ENCODE results near the gene PLAGL2. TPM values are rescaled to one million over a fixed set of nuclear protein-coding genes. Genes with fewer than 3 reads are reported as not detected.

PLAGL2 gene
- total and polyA plus RNA-seq, 2 donors (not counting 1 experiment from before 2014, with no cell fraction given), result 1.6 to 2.3 TPM

DNA sequence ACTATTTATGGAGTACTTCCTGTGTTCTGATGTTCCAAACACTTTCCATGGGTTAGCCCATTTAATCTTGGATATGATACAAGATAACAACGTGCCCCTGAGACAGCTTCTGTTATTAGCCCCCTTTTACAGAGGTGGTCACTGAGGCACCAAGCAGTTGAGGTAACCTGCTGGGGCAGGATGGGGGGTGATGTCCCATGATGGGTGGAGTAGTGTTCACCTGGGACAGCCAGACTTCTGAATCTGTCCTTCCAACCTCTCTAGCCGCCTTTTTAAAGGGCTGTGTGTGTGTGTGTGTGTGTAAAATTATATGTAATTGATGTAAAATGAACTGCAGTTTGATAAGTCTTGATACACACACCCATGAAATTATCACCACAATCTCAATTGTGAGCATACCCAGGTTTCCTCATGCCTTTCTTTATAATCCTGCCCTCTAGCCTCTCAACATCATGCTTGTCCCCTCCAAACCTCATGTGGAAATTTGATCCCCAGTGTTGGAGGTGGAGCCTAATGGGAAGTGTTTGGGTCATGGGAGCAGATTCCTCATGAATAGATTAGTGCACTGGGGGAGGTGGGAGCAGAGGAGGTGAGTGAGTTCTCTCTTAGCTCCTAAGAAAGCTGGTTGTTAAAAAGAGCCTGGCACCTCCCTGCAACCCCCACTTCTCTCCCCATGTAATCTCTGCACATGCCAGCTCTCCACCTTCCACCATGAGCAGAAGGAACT is 39.2 kb downstream of the PLAGL2 start:
- Histone ChIP-seq H3K27ac (ENCODE audit: insufficient read depth, low read length) (no peak overlapping the region), H3K4me1 (ENCODE audit: control insufficient read depth, extremely low read depth, insufficient read depth, low read length) (no peaks in the 10 kb centered on the region), H2AFZ (ENCODE audit: low read length) (no peak overlapping the region), H4K20me1 (ENCODE audit: control insufficient read depth, extremely low read depth, insufficient read depth, low read length) (no peaks in the 10 kb centered on the region), H3K4me2 (ENCODE audit: extremely low read depth, insufficient read depth, low read length) (no peak overlapping the region), H3K79me2 (ENCODE audit: control insufficient read depth, insufficient read depth, low read length) (no peaks in the 10 kb centered on the region), H3K9ac (ENCODE audit: insufficient read depth, low read length) (no peak overlapping the region), H3K36me3 (ENCODE audit: control insufficient read depth, insufficient read depth, low read length) (peaks cover 11% of the 10 kb centered on the region), H3K4me3 (replicated peaks in 1 of 4; ENCODE audit: control extremely low read depth in 1 of 4, insufficient read depth in 1 of 4, low read depth in 3 of 4, low read length in 4 of 4) (no peak overlapping the region), H3K27me3 (ENCODE audit: control insufficient read depth, insufficient read depth, low read length) (no peaks in the 10 kb centered on the region), H3K9me3 (ENCODE audit: control insufficient read depth, insufficient read depth, low read depth, low read length) (no peaks in the 10 kb centered on the region)
- no peak for TF ChIP-seq CTCF (conservative IDR thresholded peaks at IDR 0.05 in 1 of 2, IDR thresholded peaks at IDR 0.05 in 1 of 2; ENCODE audit: low read depth in 1 of 2, low read length in 2 of 2)
- no peak for TF ChIP-seq EZH2 (IDR thresholded peaks at IDR 0.05; ENCODE audit: low read length, missing control alignments)
- peak; percentile 48 to 54 for DNase-seq (ENCODE audit: low read depth in 2 of 2)

DNA sequence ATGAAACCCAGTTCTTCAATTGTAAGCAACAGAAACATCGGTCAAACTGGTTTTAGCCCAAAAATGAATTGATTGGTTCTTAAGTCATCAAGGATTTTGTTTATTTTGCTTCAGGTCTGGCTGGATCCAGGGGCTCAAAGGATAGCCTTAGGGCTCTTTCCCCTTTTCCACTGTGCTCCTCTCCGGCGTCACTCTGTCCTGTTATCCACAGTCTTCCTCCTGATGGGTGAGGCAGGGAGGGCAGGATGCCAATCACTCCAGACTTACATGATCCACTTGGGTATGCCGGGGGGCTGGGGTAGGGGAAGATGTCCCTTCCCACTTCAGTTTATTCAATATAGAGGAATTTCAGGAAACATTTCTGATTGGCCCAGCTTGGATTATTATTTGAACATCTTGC is 40.0 kb downstream of the PLAGL2 start:
- DNase-seq (ENCODE audit: low read depth in 2 of 2), result no peak
- Histone ChIP-seq H3K27me3 (ENCODE audit: control insufficient read depth, insufficient read depth, low read length) (no peaks in the 10 kb centered on the region), H3K9me3 (ENCODE audit: control insufficient read depth, insufficient read depth, low read depth, low read length) (no peaks in the 10 kb centered on the region), H3K79me2 (ENCODE audit: control insufficient read depth, insufficient read depth, low read length) (no peaks in the 10 kb centered on the region), H3K9ac (ENCODE audit: insufficient read depth, low read length) (no peak overlapping the region), H3K27ac (ENCODE audit: insufficient read depth, low read length) (no peak overlapping the region), H3K4me2 (ENCODE audit: extremely low read depth, insufficient read depth, low read length) (no peak overlapping the region), H3K36me3 (ENCODE audit: control insufficient read depth, insufficient read depth, low read length) (peaks cover 11% of the 10 kb centered on the region), H3K4me3 (replicated peaks in 1 of 4; ENCODE audit: control extremely low read depth in 1 of 4, insufficient read depth in 1 of 4, low read depth in 3 of 4, low read length in 4 of 4) (no peak overlapping the region), H3K4me1 (ENCODE audit: control insufficient read depth, extremely low read depth, insufficient read depth, low read length) (no peaks in the 10 kb centered on the region), H2AFZ (ENCODE audit: low read length) (no peak overlapping the region), H4K20me1 (ENCODE audit: control insufficient read depth, extremely low read depth, insufficient read depth, low read length) (no peaks in the 10 kb centered on the region)
- no peak for TF ChIP-seq EZH2 (IDR thresholded peaks at IDR 0.05; ENCODE audit: low read length, missing control alignments)
- no peak for TF ChIP-seq CTCF (conservative IDR thresholded peaks at IDR 0.05 in 1 of 2, IDR thresholded peaks at IDR 0.05 in 1 of 2; ENCODE audit: low read depth in 1 of 2, low read length in 2 of 2)

DNA sequence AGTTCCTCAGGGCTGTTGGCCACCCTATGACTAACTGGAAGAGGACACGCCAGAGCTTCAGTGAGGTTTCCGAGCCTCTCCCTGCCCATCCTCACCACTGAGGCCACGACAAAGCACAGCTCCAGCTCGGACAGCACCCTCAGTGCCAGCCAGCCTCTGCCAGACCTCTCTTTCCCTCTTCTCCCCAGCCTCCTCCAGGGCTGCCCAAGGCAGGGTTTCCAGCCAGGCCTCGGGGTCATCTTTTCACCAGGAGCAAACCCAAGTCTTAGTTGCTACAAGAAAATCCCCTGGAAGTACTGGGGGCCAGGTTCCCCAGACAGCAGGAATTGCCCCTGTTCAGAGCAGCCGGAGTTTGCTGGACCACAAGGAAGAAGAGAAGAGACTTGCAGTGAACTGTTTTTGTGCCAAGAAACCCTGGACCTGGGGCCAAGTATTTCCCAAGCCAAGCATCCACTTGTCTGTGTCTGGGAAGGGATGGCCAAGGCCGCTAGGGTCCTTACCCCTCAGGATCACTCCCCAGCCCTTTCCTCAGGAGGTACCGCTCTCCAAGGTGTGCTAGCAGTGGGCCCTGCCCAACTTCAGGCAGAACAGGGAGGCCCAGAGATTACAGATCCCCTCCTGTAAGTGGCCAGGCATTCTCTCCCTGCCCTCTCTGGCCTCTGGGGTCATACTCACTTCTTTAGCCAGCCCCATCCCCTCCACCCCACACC is 41.6 kb downstream of the PLAGL2 start:
- TF ChIP-seq EZH2 (IDR thresholded peaks at IDR 0.05; ENCODE audit: low read length, missing control alignments), result no peak
- no peak for TF ChIP-seq CTCF (conservative IDR thresholded peaks at IDR 0.05 in 1 of 2, IDR thresholded peaks at IDR 0.05 in 1 of 2; ENCODE audit: low read depth in 1 of 2, low read length in 2 of 2)
- H2AFZ ChIP-seq (ENCODE audit: low read length), result no peak overlapping the region
- H3K4me2 ChIP-seq (ENCODE audit: extremely low read depth, insufficient read depth, low read length), result no peak overlapping the region
- no peak overlapping the region for H3K9ac ChIP-seq (ENCODE audit: insufficient read depth, low read length)
- no peaks in the 10 kb centered on the region for H4K20me1 ChIP-seq (ENCODE audit: control insufficient read depth, extremely low read depth, insufficient read depth, low read length)
- H3K4me3 ChIP-seq (replicated peaks in 1 of 4; ENCODE audit: control extremely low read depth in 1 of 4, insufficient read depth in 1 of 4, low read depth in 3 of 4, low read length in 4 of 4), result no peak overlapping the region
- DNase-seq (ENCODE audit: low read depth in 2 of 2), result no peak
- H3K27ac ChIP-seq (ENCODE audit: insufficient read depth, low read length), result no peak overlapping the region
- peaks cover 14% of the 10 kb centered on the region for H3K36me3 ChIP-seq (ENCODE audit: control insufficient read depth, insufficient read depth, low read length)
- no peaks in the 10 kb centered on the region for H3K27me3 ChIP-seq (ENCODE audit: control insufficient read depth, insufficient read depth, low read length)
- H3K79me2 ChIP-seq (ENCODE audit: control insufficient read depth, insufficient read depth, low read length), result no peaks in the 10 kb centered on the region
- H3K9me3 ChIP-seq (ENCODE audit: control insufficient read depth, insufficient read depth, low read depth, low read length), result no peaks in the 10 kb centered on the region
- H3K4me1 ChIP-seq (ENCODE audit: control insufficient read depth, extremely low read depth, insufficient read depth, low read length), result no peaks in the 10 kb centered on the region

Measured in fibroblast of lung (primary cell).